Smooth muscle cell (in vitro differentiated cells): ENCODE measurements around the gene LCN1. TPM values are rescaled to one million over a fixed set of nuclear protein-coding genes. Genes with fewer than 3 reads are reported as not detected.
"Not testable (repeated sequence)": the region's sequence is repeated elsewhere in the genome, so short reads cannot be mapped to it uniquely, and the experiment has no call there.

ENCODE experiments used
- DNase-seq: peaks from one replicate; lab custom pipeline; 2025; ENCODE audit not compliant: unreplicated experiment; lab: John Stamatoyannopoulos, UW
- H2AFZ ChIP-seq: fragments of 200-600 bp; sonication (generic); 2 replicates; pipeline ENCODE4 v1.6.0; 2016; ENCODE audit warnings: antibody characterized with exemption, low read depth, mild to moderate bottlenecking
- H3F3A ChIP-seq: fragments of 200-600 bp; sonication (generic); 2 replicates; pipeline ENCODE4 v1.6.0; 2017; ENCODE audit warnings: antibody characterized with exemption, low read depth
- H3K27ac ChIP-seq: fragments of 200-600 bp; sonication (generic); 2 replicates; pipeline ENCODE4 v1.5.1; 2016; ENCODE audit warnings: low read depth, mild to moderate bottlenecking
- H3K27me3 ChIP-seq: fragments of 200-600 bp; sonication (generic); 2 replicates; pipeline ENCODE4 v1.6.1; 2016; ENCODE audit warnings: low read depth, mild to moderate bottlenecking
- H3K36me3 ChIP-seq: fragments of 200-600 bp; sonication (generic); 2 replicates; pipeline ENCODE4 v1.5.1; 2016; ENCODE audit warnings: low read depth
- H3K4me1 ChIP-seq: fragments of 200-600 bp; sonication (generic); 2 replicates; pipeline ENCODE4 v1.5.1; 2016; ENCODE audit warnings: low read depth
- H3K4me2 ChIP-seq: fragments of 200-600 bp; sonication (generic); 2 replicates; pipeline ENCODE4 v1.6.0; 2016; ENCODE audit warnings: mild to moderate bottlenecking
- H3K4me3 ChIP-seq: fragments of 200-600 bp; sonication (generic); 2 replicates; pipeline ENCODE4 v1.5.1; 2016; ENCODE audit warnings: mild to moderate bottlenecking
- H3K79me2 ChIP-seq: fragments of 200-600 bp; sonication (generic); 2 replicates; pipeline ENCODE4 v1.6.0; 2016; ENCODE audit warnings: low read depth, mild to moderate bottlenecking
- H3K9ac ChIP-seq: fragments of 200-600 bp; sonication (generic); 2 replicates; pipeline ENCODE4 v1.6.0; 2016; ENCODE audit warnings: low read depth
- H3K9me3 ChIP-seq: fragments of 200-600 bp; sonication (generic); replicated peaks from 2 replicates; pipeline ENCODE4 v1.5.1; 2016; ENCODE audit warnings: low read depth
- H4K20me1 ChIP-seq: fragments of 200-600 bp; sonication (generic); 2 replicates; pipeline ENCODE4 v1.6.0; 2016; ENCODE audit warnings: low read depth
- WGBS: methylation state at CpG from one replicate; pipeline ENCODE4 v1.1.7; 2016; ENCODE audit warnings: low lambda C conversion rate; 5-methylcytosine and 5-hydroxymethylcytosine counted together
- polyA plus RNA-seq: library from polyadenylated mRNA; unstranded; fragments of >200 nt; fragmentation: Nextera tagmentation; extraction: Ambion mirVana; gene quantifications from 2 replicates; pipeline ENCODE4 v1.2.1, GENCODE V29; 2016
- total RNA-seq: library from RNA; depleted of rRNA; stranded (reverse); fragments of >200 nt; gene quantifications from 2 replicates; pipeline ENCODE4 v1.2.3, GENCODE V29; 2014
- TF ChIP-seq, protein P1 (sequence below): fragments of 200-600 bp; sonication (generic); IDR thresholded peaks from 2 replicates; pipeline ENCODE4 v1.5.1; 2017; ENCODE audit warnings: borderline replicate concordance, mild to moderate bottlenecking, antibody characterized with exemption; ENCODE audit not compliant: insufficient read depth, poor library complexity, severe bottlenecking

LCN1 gene
- total and polyA plus RNA-seq, 2 experiments from 2014 or later: 0.85 to 5.6 TPM

DNA sequence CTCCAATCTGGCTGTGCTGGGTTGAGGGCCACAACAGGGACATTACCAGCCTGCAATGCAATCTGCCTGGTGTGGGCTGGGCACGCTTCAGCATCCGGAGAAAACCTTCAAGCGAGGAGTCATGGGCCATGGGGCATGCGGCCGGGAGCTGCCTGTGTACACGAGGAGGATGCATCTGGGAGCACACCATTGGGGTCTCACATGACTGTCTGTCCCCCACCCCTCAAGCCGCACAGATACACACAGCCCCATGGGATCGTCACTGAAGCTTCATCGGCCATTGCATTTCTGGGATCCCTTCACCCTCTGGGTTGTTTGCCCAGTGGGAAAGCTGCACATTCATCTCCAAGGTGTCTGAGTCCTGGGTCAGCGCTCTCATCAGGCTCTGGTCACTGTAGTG, 9.9 kb downstream of the LCN1 start:
- WGBS: 93% methylated on average over 10 of the region's 10 CpGs
- no peak overlapping the region for H2AFZ ChIP-seq
- no peaks in the 10 kb centered on the region for H4K20me1 ChIP-seq
- peaks cover 7% of the 10 kb centered on the region for H3F3A ChIP-seq
- no peaks in the 10 kb centered on the region for H3K4me1 ChIP-seq
- no peaks in the 10 kb centered on the region for H3K9me3 ChIP-seq
- H3K9ac ChIP-seq: no peak overlapping the region
- TF ChIP-seq, protein P1, sequence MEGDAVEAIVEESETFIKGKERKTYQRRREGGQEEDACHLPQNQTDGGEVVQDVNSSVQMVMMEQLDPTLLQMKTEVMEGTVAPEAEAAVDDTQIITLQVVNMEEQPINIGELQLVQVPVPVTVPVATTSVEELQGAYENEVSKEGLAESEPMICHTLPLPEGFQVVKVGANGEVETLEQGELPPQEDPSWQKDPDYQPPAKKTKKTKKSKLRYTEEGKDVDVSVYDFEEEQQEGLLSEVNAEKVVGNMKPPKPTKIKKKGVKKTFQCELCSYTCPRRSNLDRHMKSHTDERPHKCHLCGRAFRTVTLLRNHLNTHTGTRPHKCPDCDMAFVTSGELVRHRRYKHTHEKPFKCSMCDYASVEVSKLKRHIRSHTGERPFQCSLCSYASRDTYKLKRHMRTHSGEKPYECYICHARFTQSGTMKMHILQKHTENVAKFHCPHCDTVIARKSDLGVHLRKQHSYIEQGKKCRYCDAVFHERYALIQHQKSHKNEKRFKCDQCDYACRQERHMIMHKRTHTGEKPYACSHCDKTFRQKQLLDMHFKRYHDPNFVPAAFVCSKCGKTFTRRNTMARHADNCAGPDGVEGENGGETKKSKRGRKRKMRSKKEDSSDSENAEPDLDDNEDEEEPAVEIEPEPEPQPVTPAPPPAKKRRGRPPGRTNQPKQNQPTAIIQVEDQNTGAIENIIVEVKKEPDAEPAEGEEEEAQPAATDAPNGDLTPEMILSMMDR: no peak
- no peaks in the 10 kb centered on the region for H3K36me3 ChIP-seq
- no peak for DNase-seq
- no peak overlapping the region for H3K4me3 ChIP-seq
- no peak overlapping the region for H3K27ac ChIP-seq
- H3K27me3 ChIP-seq: no peaks in the 10 kb centered on the region
- no peak overlapping the region for H3K4me2 ChIP-seq
- H3K79me2 ChIP-seq: no peaks in the 10 kb centered on the region

DNA sequence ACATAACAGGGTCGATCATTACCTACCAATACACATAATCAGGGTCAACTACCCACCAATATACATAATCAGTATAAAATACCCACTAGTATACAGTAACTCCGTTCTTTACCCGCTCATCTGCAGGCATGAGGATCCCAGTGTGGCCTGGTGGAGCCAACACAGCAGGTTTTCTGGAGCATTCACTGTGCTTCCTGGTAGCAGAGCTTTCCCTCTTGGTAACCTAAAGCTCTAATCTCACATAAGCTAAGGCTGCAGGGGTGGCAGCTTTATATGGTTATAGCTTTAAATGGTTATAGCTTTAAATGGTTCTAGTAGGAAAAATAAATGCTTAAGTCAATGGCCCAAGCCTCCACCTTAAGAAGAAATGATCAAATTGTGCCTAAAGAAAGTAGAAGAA, 11.9 kb downstream of the LCN1 start:
- no peaks in the 10 kb centered on the region for H3K4me1 ChIP-seq
- H3F3A ChIP-seq: peaks cover 7% of the 10 kb centered on the region
- TF ChIP-seq, protein P1: no peak
- no peak overlapping the region for H3K4me2 ChIP-seq
- 93% methylated on average over 3 of the region's 3 CpGs for WGBS
- H3K79me2 ChIP-seq: no peaks in the 10 kb centered on the region
- H3K9ac ChIP-seq: no peak overlapping the region
- no peak overlapping the region for H2AFZ ChIP-seq
- H3K27me3 ChIP-seq: no peaks in the 10 kb centered on the region
- H3K9me3 ChIP-seq: no peaks in the 10 kb centered on the region
- H3K4me3 ChIP-seq: no peak overlapping the region
- H3K36me3 ChIP-seq: no peaks in the 10 kb centered on the region
- H3K27ac ChIP-seq: no peak overlapping the region
- H4K20me1 ChIP-seq: no peaks in the 10 kb centered on the region
- no peak for DNase-seq

- Histone ChIP-seq H3K36me3 (no peaks in the 10 kb centered on the region), H3K9me3 (no peaks in the 10 kb centered on the region), H3K4me1 (no peaks in the 10 kb centered on the region), H3K79me2 (no peaks in the 10 kb centered on the region), H4K20me1 (no peaks in the 10 kb centered on the region), H2AFZ (no peak overlapping the region), H3K4me3 (no peak overlapping the region), H3K27me3 (no peaks in the 10 kb centered on the region), H3K27ac (no peak overlapping the region), H3K9ac (no peak overlapping the region), H3K4me2 (no peak overlapping the region), H3F3A (peaks cover 7% of the 10 kb centered on the region)
- TF ChIP-seq, protein P1: no peak
- 95% methylated on average over 12 of the region's 12 CpGs for WGBS
- no peak for DNase-seq
Measured at GRCh38 chr9:135533674-135534073, 12.4 kb downstream of the LCN1 start.

DNA sequence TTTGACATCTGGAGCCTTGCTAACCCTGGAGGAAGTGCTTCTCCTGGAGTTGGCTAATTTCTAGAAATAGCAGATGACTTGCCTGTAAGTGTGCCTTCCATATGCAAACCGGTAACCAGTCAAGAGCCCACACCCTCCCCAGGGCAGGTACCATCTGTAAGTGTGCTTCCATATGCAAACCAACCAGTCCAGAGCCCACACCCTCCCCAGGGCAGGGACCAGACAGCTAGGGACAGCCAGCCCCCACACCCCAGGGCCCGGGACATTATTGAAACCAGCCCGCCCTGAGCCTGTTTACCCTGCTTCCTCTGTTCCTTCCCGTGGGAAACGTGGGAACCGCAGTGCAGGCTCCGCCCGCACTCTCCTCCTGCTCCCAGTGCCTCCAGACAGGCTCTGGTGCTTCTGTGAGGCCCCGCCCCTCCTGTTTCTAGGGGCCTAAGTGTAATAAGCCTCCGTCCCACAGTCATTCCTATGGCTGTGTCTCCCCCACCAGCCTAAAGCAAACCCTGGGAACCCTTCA, 13.0 kb downstream of the LCN1 start:
- not testable (repeated sequence) for H2AFZ ChIP-seq, DNase-seq

GRCh38 chr9:135534826-135535225, 13.6 kb downstream of the LCN1 start:
- H3K79me2 ChIP-seq, DNase-seq, H3K4me1 ChIP-seq, H4K20me1 ChIP-seq, H3K4me3 ChIP-seq, H3K9ac ChIP-seq, H3K27me3 ChIP-seq, H3K36me3 ChIP-seq, H3K9me3 ChIP-seq, H3F3A ChIP-seq, H2AFZ ChIP-seq, H3K4me2 ChIP-seq, H3K27ac ChIP-seq: not testable (repeated sequence)
- 85% methylated on average over 3 of the region's 4 CpGs for WGBS

More for the DNA sequence above, 13.0 kb downstream of the LCN1 start:
- H3K4me1 ChIP-seq, H3K9me3 ChIP-seq, H3K36me3 ChIP-seq, H4K20me1 ChIP-seq, H3K27me3 ChIP-seq, H3K27ac ChIP-seq, H3K79me2 ChIP-seq, H3F3A ChIP-seq, H3K4me2 ChIP-seq, H3K4me3 ChIP-seq, H3K9ac ChIP-seq: not testable (repeated sequence)
- WGBS: 33% methylated on average over 9 of the region's 10 CpGs

- not testable (repeated sequence) for H3F3A ChIP-seq, H3K79me2 ChIP-seq, H3K36me3 ChIP-seq, H3K27me3 ChIP-seq, DNase-seq, H3K4me3 ChIP-seq, H3K9ac ChIP-seq, H3K4me1 ChIP-seq, H2AFZ ChIP-seq, H4K20me1 ChIP-seq, H3K9me3 ChIP-seq, H3K4me2 ChIP-seq, H3K27ac ChIP-seq
- 69% methylated on average over 13 of the region's 13 CpGs for WGBS
Measured at GRCh38 chr9:135535631-135536030, 14.4 kb downstream of the LCN1 start.
